GM23338 (cell line): ENCODE measurements around the gene FATE1.

Experiments used
- CREB1 ChIP-seq: fragments of 250-450 bp; sonication (Bioruptor Pico); IDR thresholded peaks from 2 replicates; pipeline ENCODE4 v1.5.0; 2020; ENCODE audit warnings: low read depth, mild to moderate bottlenecking, moderate library complexity
- CTCF ChIP-seq, 2 experiments: fragments of 200-600 bp in 1 of 2; sonication (generic) in 1 of 2; conservative IDR thresholded peaks; 2 replicates each; pipeline versions ENCODE4 v1.5.1 to v1.6.1; 2016 to 2017; ENCODE audit warnings: antibody characterized with exemption in 2 of 2, low read depth in 2 of 2, mild to moderate bottlenecking in 2 of 2, moderate library complexity in 1 of 2
- EZH2 ChIP-seq: fragments of 200-600 bp; sonication (generic); IDR thresholded peaks from one replicate; pipeline ENCODE4 v1.8.0; 2017; ENCODE audit warnings: antibody characterized with exemption, mild to moderate bottlenecking, low read depth; ENCODE audit not compliant: unreplicated experiment
- EZH2phosphoT487 ChIP-seq: fragments of 200-600 bp; sonication (generic); IDR thresholded peaks from one replicate; pipeline ENCODE4 v1.8.1; 2018; ENCODE audit warnings: antibody characterized with exemption; ENCODE audit not compliant: unreplicated experiment
- JUNB ChIP-seq: IDR thresholded peaks from one replicate; pipeline ENCODE4 v1.6.1; 2016; ENCODE audit warnings: antibody characterized with exemption; ENCODE audit not compliant: unreplicated experiment
- POLR2AphosphoS5 ChIP-seq: IDR thresholded peaks from 2 replicates; pipeline ENCODE4 v1.6.1; 2016; ENCODE audit warnings: antibody characterized with exemption, low read depth
- REST ChIP-seq: IDR thresholded peaks from one replicate; pipeline ENCODE4 v1.6.1; 2018; ENCODE audit warnings: antibody characterized with exemption; ENCODE audit not compliant: unreplicated experiment
- ZNF114 ChIP-seq: fragments of 250-450 bp; sonication (Bioruptor Pico); IDR thresholded peaks from 2 replicates; pipeline ENCODE4 v1.5.0; 2020; ENCODE audit warnings: mild to moderate bottlenecking, moderate library complexity
- ZNF331 ChIP-seq: fragments of 250-450 bp; sonication (Bioruptor Pico); IDR thresholded peaks from 2 replicates; pipeline ENCODE4 v1.5.0; 2020; ENCODE audit warnings: low read depth, mild to moderate bottlenecking, moderate library complexity
- ZNF462 ChIP-seq: fragments of 250-450 bp; sonication (Bioruptor Pico); IDR thresholded peaks from 2 replicates; pipeline ENCODE4 v1.5.0; 2020; ENCODE audit warnings: mild to moderate bottlenecking, moderate library complexity

- TF ChIP-seq EZH2phosphoT487, result no peak
- no peak for TF ChIP-seq CTCF (conservative IDR thresholded peaks at IDR 0.05; ENCODE audit: low read depth in 2 of 2)
- no peak for TF ChIP-seq JUNB
- TF ChIP-seq ZNF114 (CRISPR knock-in tag), result no peak
- TF ChIP-seq EZH2, result no peak
- no peak for TF ChIP-seq POLR2AphosphoS5
- TF ChIP-seq ZNF462, result no peak
- TF ChIP-seq ZNF331, result no peak
- no peak for TF ChIP-seq REST
- TF ChIP-seq CREB1, result no peak
Observed at GRCh38 chrX:151679798-151680402, 35.9 kb upstream of the FATE1 start.
